Heart left ventricle (tissue), 16 donors: ENCODE results near the gene MRPL34. TPM values are rescaled to one million over a fixed set of nuclear protein-coding genes. Genes with fewer than 3 reads are reported as not detected.
"Not testable (repeated sequence)": the region's sequence is repeated elsewhere in the genome, so short reads cannot be mapped to it uniquely, and the experiment has no call there.

Experiments used
- ATAC-seq, 4 donors: fragments of 200-7000 bp; cut with Tn5 transposase; one replicate each; pipeline ENCODE4 v1.9.1; 2020 to 2022; ENCODE audit warnings: moderate library complexity in 4 of 4, mild to moderate bottlenecking in 3 of 4, moderate number of reproducible peaks in 1 of 4
- DNase-seq, 5 donors: peaks; one replicate each; pipeline ENCODE4 v3.0.0-alpha.2; 2020
- H3K27ac ChIP-seq, 12 donors: fragments of 200-600 bp; sonication (generic) in 4 of 12; one replicate each; pipeline versions ENCODE4 v1.5.0 to v1.8.0; 2016 to 2022; ENCODE audit warnings: mild to moderate bottlenecking in 2 of 12
- H3K27me3 ChIP-seq, 9 donors: fragments of 200-600 bp; sonication (generic) in 2 of 9; one replicate each; pipeline versions ENCODE4 v1.5.1 to v1.8.0; 2016 to 2022; ENCODE audit warnings: mild to moderate bottlenecking in 3 of 9
- H3K36me3 ChIP-seq, 9 donors: fragments of 200-600 bp; sonication (generic) in 2 of 9; one replicate each; pipeline versions ENCODE4 v1.5.0 to v1.8.0; 2018 to 2022; ENCODE audit warnings: mild to moderate bottlenecking in 2 of 9
- H3K4me1 ChIP-seq, 12 donors: fragments of 200-600 bp; sonication (generic) in 4 of 12; one replicate each; pipeline versions ENCODE4 v1.5.0 to v1.8.0; 2016 to 2022; ENCODE audit warnings: mild to moderate bottlenecking in 3 of 12
- H3K4me3 ChIP-seq, 12 donors: fragments of 200-600 bp; sonication (generic) in 4 of 12; one replicate each; pipeline versions ENCODE4 v1.5.0 to v1.8.0; 2017 to 2022; ENCODE audit warnings: mild to moderate bottlenecking in 9 of 12, moderate library complexity in 4 of 12
- H3K9me3 ChIP-seq, 12 donors: fragments of 200-600 bp; sonication (generic) in 4 of 12; one replicate each; pipeline versions ENCODE4 v1.5.0 to v1.8.0; 2016 to 2022; ENCODE audit warnings: mild to moderate bottlenecking in 1 of 12
- POLR2A ChIP-seq, 2 donors: fragments of 450-650 bp; IDR thresholded peaks; one replicate each; pipeline ENCODE4 v1.6.1; 2017; ENCODE audit warnings: antibody characterized with exemption in 2 of 2, mild to moderate bottlenecking in 2 of 2, moderate library complexity in 2 of 2
- WGBS, 4 donors: extraction: QIAGEN DNeasy Blood & Tissue Kit in 2 of 4; methylation state at CpG; one replicate each; pipeline versions ENCODE4 v1.1.5 to v1.1.7; 2013 to 2018; 5-methylcytosine and 5-hydroxymethylcytosine counted together
- intact Hi-C, 10 donors: fragments of 100-400 bp; cut with DNase I; formaldehyde crosslinking; loops; one replicate each; pipeline versions ENCODE4 v1.11.1 to v1.14.2; 2022
- polyA plus RNA-seq, 2 donors: library from polyadenylated mRNA; stranded (reverse); fragments of 200-250 nt; gene quantifications; one replicate each; pipeline ENCODE4 v1.2.3, GENCODE V29; 2013
- total RNA-seq, 9 donors: library from RNA; depleted of rRNA in 2 of 9; stranded (reverse); fragments of >200 nt in 2 of 9; fragmentation: NEBNext Ultra II Directional in 3 of 9; extraction: Animal tissue kit (Norgen Biotek cat#: 25700) in 3 of 9; gene quantifications; one replicate each; pipeline versions ENCODE4 v1.1.0 to v1.2.4, GENCODE V29; 2016 to 2023
- TF ChIP-seq, protein P1 (sequence below), 12 donors: fragments of 200-600 bp; sonication (generic) in 4 of 12; IDR thresholded peaks; one replicate each; pipeline versions ENCODE4 v1.5.0 to v1.8.0; 2018 to 2022; ENCODE audit warnings: antibody characterized with exemption in 12 of 12, mild to moderate bottlenecking in 5 of 12
- donor health status: ischemic (EF 13 %, LVEDD 7.1; RV severe dilation, severe dysfunction).
- donor health status: healthy with polysubstance abuse.
- donor health status: DM: no; HTN: yes; CAD: no.
- donor health status: DM: no; HTN: no; CAD: no.
- donor health status: ischemic (EF 25% LVEDD 6.9; RV normal size, moderate dysfunction).
- donor health status: ischemic (EF 25% LVEDD 5.7; RV mildly dilated, moderate dysfunction).
- donor health status: healthy.
- donor health status: DM: yes; HTN: yes; CAD: no.
- donor health status: ischemic (EF 35%, LVEDD 5.7; RV mildly dilated, moderate dysfunction).
- donor health status: nonischemic (EF 11% LVEDD 7.7; RV severe dilation, severe dysfunction).
- donor health status: DM: yes; HTN: yes; CAD: no.
- donor health status: PGD.
- donor health status: ischemic (EF 29% LVEDD 5.4; RV normal size, mild dysfunction).
- donor health status: nonischemic (EF 23%, LVEDD 6.1; RV moderate dilation, normal function).

Gene MRPL34
- total and polyA plus RNA-seq, 11 donors: 97.8 to 389 (median 190) TPM

DNA sequence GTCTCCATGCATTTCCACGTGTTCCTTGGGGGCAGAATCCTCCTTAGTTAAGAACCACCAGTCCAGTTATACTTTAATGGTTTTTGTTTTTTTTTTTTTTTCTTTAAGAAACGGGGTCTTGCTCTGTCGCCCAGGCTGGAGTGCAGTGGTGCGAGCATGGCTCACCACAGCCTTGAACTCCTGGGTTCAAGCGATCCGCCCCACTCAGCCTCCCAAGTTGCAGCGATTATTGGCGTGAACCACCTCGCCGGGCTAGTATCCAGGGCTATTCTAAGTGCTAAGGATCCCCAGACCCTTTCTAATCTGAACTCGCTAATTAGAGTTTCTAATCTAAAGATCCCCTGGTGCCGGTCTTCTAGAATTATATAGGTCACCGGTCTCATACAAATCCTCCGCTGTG, 12.1 kb upstream of the MRPL34 start:
- H3K4me1 ChIP-seq: peaks cover 0 to 13% (median 0%) of the 10 kb centered on the region in 12 donors
- DNase-seq (no peak), ATAC-seq (no peak)
- intact Hi-C loops: loop anchor here in 9 of 10 donors (2.0 to 10.0 kb wide), 5 partner anchors 91 to 97 kb away; no protein-coding TSS in a partner anchor
- TF ChIP-seq, protein P1, sequence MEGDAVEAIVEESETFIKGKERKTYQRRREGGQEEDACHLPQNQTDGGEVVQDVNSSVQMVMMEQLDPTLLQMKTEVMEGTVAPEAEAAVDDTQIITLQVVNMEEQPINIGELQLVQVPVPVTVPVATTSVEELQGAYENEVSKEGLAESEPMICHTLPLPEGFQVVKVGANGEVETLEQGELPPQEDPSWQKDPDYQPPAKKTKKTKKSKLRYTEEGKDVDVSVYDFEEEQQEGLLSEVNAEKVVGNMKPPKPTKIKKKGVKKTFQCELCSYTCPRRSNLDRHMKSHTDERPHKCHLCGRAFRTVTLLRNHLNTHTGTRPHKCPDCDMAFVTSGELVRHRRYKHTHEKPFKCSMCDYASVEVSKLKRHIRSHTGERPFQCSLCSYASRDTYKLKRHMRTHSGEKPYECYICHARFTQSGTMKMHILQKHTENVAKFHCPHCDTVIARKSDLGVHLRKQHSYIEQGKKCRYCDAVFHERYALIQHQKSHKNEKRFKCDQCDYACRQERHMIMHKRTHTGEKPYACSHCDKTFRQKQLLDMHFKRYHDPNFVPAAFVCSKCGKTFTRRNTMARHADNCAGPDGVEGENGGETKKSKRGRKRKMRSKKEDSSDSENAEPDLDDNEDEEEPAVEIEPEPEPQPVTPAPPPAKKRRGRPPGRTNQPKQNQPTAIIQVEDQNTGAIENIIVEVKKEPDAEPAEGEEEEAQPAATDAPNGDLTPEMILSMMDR (IDR thresholded peaks at IDR 0.05): no peak
- no peak for TF ChIP-seq POLR2A (IDR thresholded peaks at IDR 0.05)
- peaks cover 0 to 6% (median 0%) of the 10 kb centered on the region in 12 donors for H3K9me3 ChIP-seq
- WGBS, 4 donors: 88 to 92% (median 92%) methylated on average over 14 of the region's 14 CpGs
- H3K27ac ChIP-seq: no peak overlapping the region
- H3K27me3 ChIP-seq: no peaks in the 10 kb centered on the region
- peaks cover 0 to 17% (median 5%) of the 10 kb centered on the region in 9 donors for H3K36me3 ChIP-seq
- H3K4me3 ChIP-seq: no peak overlapping the region

DNA sequence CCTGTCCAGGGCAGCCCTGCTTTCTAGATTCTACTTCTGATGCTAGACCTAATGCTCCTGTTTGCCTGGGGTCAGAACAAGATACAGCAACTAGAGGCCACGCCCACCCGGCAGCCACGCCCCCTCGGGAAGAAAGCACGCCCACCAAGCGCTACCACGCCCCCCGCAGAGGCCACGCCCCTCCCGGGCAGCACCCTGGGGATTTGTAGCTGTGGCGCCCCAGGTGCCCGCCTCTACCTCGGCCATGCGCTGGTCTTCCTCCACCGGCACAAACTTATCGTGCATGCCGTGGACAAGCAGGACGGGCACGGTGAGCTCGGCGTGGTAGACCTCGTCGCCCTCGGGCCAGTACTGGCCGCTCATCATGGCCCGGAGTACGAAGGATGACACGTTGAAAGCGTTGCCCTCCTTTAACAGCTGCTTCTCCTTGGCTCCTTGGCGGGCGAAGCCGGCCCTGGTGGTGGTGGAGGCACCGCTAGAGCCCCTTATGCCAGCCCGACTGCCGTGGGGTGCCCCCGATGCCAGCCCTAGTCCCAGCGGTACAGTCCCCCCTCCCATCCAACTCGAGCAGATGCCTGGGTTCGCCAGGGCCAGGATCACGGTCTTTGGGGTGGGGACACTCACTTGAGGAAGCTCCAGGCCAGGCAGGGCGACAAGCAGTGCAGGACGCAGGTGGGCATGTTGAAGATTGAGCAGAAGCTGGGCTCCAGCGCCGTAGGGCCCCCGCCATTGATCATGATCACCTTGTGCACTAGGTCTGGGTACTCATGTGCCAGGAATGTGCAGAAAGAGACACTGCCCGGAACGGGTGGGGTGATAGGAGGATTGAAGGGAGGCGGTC, 11.4 kb upstream of the MRPL34 start:
- Histone ChIP-seq H3K27ac (no peak overlapping the region), H3K4me3 (no peak overlapping the region), H3K4me1 (peaks cover 0 to 13% (median 0%) of the 10 kb centered on the region in 12 donors), H3K36me3 (peaks cover 0 to 22% (median 5%) of the 10 kb centered on the region in 9 donors), H3K9me3 (peaks cover 0 to 6% (median 0%) of the 10 kb centered on the region in 12 donors), H3K27me3 (no peaks in the 10 kb centered on the region)
- peak in 1 of 4 donors; percentile 8 for ATAC-seq
- no peak for TF ChIP-seq POLR2A (IDR thresholded peaks at IDR 0.05)
- TF ChIP-seq, protein P1 (IDR thresholded peaks at IDR 0.05): no peak
- intact Hi-C loops: loop anchor here in 6 of 10 donors (5.0 to 10.0 kb wide), 2 partner anchors 91 to 93 kb away; no protein-coding TSS in a partner anchor
- WGBS, 4 donors: 81 to 85% (median 85%) methylated on average over 41 to 48 of the region's 48 CpGs
- DNase-seq: no peak

DNA sequence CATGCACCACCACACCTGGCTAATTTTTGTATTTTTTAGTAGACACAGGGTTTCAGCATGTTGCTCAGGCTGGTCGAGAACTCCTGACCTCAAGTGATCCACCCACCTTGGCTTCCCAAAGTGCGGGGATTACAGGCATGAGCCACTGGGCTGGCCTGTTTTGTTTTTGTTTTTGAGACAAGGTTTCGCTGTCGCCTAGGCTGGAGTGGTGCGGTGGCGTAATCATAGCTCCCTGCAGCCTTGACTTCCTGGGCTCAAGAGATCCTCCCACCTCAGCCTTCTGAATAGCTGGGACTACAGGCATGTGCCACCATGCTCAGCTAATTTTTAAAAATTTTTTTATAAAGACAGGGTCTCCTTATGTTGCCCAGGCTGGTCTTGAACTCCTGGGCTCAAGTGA, 10.1 kb upstream of the MRPL34 start:
- not testable (repeated sequence) for DNase-seq, H3K4me1 ChIP-seq, H3K27ac ChIP-seq, H3K9me3 ChIP-seq, H3K4me3 ChIP-seq, H3K27me3 ChIP-seq, ATAC-seq
- 96 to 99% (median 98%) methylated on average over 6 of the region's 6 CpGs for WGBS, 4 donors
- H3K36me3 ChIP-seq: peaks cover 0 to 26% (median 8%) of the 10 kb centered on the region in 9 donors
- intact Hi-C loops: loop anchor here in 4 of 10 donors (5.0 to 10.0 kb wide), 2 partner anchors 47 to 89 kb away; no protein-coding TSS in a partner anchor

DNA sequence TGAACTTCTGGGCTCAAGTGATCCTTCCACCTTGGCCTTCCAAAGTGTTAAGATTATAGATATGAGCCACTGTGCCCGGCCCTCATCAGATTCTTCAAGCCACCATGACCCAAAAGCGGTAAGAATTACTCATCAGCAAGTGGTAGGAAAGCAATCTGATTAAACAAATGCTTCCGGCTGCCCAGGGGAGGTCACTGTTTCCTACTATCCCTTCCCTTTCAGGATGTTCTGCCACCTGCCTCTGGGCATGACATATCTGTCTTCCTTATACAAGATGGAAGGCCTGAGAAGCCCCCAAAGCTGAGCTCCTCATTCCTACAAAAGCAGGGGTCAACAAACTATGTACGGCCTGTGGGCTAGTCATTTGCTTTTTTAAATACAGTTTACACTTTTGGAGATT, 9.4 kb upstream of the MRPL34 start:
- H3K4me3 ChIP-seq: no peak overlapping the region
- peaks cover 0 to 6% (median 0%) of the 10 kb centered on the region in 12 donors for H3K9me3 ChIP-seq
- no peak for TF ChIP-seq POLR2A (IDR thresholded peaks at IDR 0.05)
- TF ChIP-seq, protein P1 (IDR thresholded peaks at IDR 0.05): no peak
- intact Hi-C loops: loop anchor here in 4 of 10 donors (5.0 to 10.0 kb wide), 2 partner anchors 46 to 89 kb away; no protein-coding TSS in a partner anchor
- ATAC-seq (no peak), DNase-seq (no peak)
- H3K27ac ChIP-seq: no peak overlapping the region
- WGBS, 4 donors: 69 to 85% (median 81%) methylated on average over 4 of the region's 4 CpGs
- H3K4me1 ChIP-seq: peaks cover 0 to 9% (median 0%) of the 10 kb centered on the region in 12 donors
- H3K36me3 ChIP-seq: peaks cover 0 to 33% (median 8%) of the 10 kb centered on the region in 9 donors
- no peaks in the 10 kb centered on the region for H3K27me3 ChIP-seq
